Activated naive CD4-positive, alpha-beta T cell treated with anti-CD3 and anti-CD28 coated beads for 36 hours (primary cell): ENCODE measurements around the gene MZF1. TPM values are rescaled to one million over a fixed set of nuclear protein-coding genes. Genes with fewer than 3 reads are reported as not detected.
A peak's percentile ranks its signal among the peaks of the same experiment; 100 is the strongest.

Experiments
- CTCF ChIA-PET: fragments of 350-600 bp; sonication (Branson Sonifier 250); formaldehyde crosslinking; loops from one replicate; lab custom pipeline; 2021; ENCODE audit warnings: antibody characterized with exemption; lab: Charles Lee
- DNase-seq: peaks from one replicate; pipeline ENCODE4 v3.0.0-alpha.2; 2020
- H3K27ac Mint-ChIP-seq: one replicate; pipeline ENCODE4 v1.8.0; 2021; ENCODE audit warnings: mild to moderate bottlenecking, mixed read lengths
- H3K27me3 Mint-ChIP-seq: one replicate; pipeline ENCODE4 v1.8.0; 2021; ENCODE audit warnings: low read depth, mixed read lengths
- H3K36me3 Mint-ChIP-seq: one replicate; pipeline ENCODE4 v1.8.0; 2021; ENCODE audit warnings: low read depth, mixed read lengths
- H3K4me1 Mint-ChIP-seq: one replicate; pipeline ENCODE4 v1.8.0; 2021; ENCODE audit warnings: low read depth, mixed read lengths
- H3K4me3 Mint-ChIP-seq: one replicate; pipeline ENCODE4 v1.8.0; 2021; ENCODE audit warnings: mild to moderate bottlenecking, moderate library complexity, mixed read lengths
- H3K9me3 Mint-ChIP-seq: one replicate; pipeline ENCODE4 v1.8.0; 2021; ENCODE audit warnings: mixed read lengths
- intact Hi-C: fragments of 100-400 bp; cut with micrococcal nuclease; formaldehyde crosslinking; loops from one replicate; pipeline ENCODE4 v1.15.1; 2023
- total RNA-seq, 2 experiments: library from RNA; stranded (reverse); gene quantifications; one replicate each; pipeline ENCODE4 v1.2.3, GENCODE V29; 2021

MZF1 gene
- total RNA-seq, 2 experiments from 2014 or later = 13.3 to 13.4 TPM

- peak; percentile 4 for DNase-seq
- Mint-ChIP-seq H3K27me3 (no peaks in the 10 kb centered on the region), H3K4me1 (peaks cover 24% of the 10 kb centered on the region), H3K27ac (no peak overlapping the region), H3K36me3 (peaks cover 24% of the 10 kb centered on the region), H3K4me3 (no peak overlapping the region), H3K9me3 (no peaks in the 10 kb centered on the region)
- intact Hi-C loops = no loop called here
- CTCF ChIA-PET = no interaction called here
Measured at GRCh38 chr19:58568453-58569130, 4.5 kb downstream of the MZF1 start.

DNA sequence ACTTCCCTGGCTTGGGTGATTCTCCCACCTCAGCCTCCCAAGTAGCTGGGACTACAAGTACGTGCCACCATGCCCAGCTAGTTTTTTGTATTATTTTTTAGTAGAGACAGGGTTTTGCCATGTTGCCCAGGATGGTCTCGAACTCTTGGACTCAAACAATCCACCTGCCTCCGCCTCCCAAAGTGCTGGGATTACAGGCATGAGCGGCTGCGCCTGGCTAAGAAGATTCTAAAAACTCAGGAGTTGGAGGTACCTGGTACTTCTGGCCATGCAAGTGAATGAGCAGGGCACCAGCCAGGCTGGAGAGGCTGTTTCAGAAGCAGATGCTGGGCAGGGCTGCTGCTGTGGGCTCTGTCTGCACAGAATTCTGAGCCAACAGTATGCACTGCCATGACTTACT, 6.1 kb downstream of the MZF1 start:
- CTCF ChIA-PET = interaction anchor here (1.0 kb wide), 1 partner anchor 20 kb away, joined by 3 read pairs; no protein-coding TSS in a partner anchor
- no peaks in the 10 kb centered on the region for H3K27me3 Mint-ChIP-seq
- no peaks in the 10 kb centered on the region for H3K9me3 Mint-ChIP-seq
- intact Hi-C loops = no loop called here
- no peak overlapping the region for H3K27ac Mint-ChIP-seq
- peaks cover 27% of the 10 kb centered on the region for H3K4me1 Mint-ChIP-seq
- H3K36me3 Mint-ChIP-seq = peaks cover 25% of the 10 kb centered on the region
- H3K4me3 Mint-ChIP-seq = no peak overlapping the region
- peak; percentile 0 for DNase-seq

DNA sequence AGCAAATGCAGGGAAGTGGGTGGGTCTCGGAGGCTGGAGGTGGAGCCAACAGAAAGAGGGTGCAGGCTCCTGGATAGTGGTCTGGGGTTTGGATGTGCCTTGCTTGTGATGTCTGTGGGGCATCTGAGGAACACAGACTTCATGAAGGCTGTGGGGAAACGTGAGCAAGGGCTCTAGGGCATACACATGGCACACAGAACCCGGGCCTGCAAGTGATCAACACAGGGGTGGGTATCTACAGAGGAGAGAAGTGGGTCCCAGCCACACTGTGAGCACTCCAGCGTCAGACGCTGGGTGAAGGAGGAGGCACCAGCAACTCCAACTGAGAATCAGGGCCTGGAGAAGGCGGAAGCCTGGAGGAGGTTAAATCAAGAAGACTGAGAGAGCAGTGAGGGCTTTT, 9.3 kb downstream of the MZF1 start:
- CTCF ChIA-PET = no interaction called here
- H3K27ac Mint-ChIP-seq = no peak overlapping the region
- intact Hi-C loops = loop anchor here (1.0 kb wide), 1 partner anchor 8 kb away; no protein-coding TSS in a partner anchor
- no peak for DNase-seq
- peak overlapping the region; percentile 4 for H3K4me3 Mint-ChIP-seq
- H3K36me3 Mint-ChIP-seq = peaks cover 22% of the 10 kb centered on the region
- peaks cover 41% of the 10 kb centered on the region for H3K4me1 Mint-ChIP-seq
- no peaks in the 10 kb centered on the region for H3K9me3 Mint-ChIP-seq
- no peaks in the 10 kb centered on the region for H3K27me3 Mint-ChIP-seq

DNA sequence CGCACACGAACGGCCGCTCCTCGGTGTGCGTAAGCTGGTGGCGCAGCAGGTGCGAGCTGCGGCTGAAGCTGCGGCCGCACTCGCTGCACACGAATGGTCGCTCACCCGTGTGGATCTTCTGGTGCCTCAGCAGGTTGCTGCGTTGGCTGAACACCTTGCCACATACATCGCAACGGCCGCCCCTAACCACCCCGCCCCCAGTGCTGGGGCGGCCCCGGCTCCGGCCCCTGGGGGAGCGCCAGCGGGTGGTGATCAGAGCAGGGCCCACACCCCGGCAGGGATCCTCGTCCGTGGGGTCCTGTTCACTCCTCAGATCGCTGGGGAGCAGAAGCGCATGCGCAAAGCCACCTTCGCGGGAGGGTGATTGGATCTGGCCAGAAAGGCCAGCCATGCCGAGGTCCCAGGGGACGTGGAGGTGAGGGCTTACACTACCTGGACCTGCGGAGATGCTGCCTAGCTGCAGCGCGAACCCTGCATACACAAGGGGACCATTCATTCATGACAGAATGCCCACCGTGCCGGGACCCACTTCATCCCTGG, 10.0 kb downstream of the MZF1 start:
- Mint-ChIP-seq H3K4me3 (peak overlapping the region; percentile 74), H3K27me3 (no peaks in the 10 kb centered on the region), H3K9me3 (no peaks in the 10 kb centered on the region), H3K4me1 (peaks cover 38% of the 10 kb centered on the region), H3K36me3 (peaks cover 19% of the 10 kb centered on the region), H3K27ac (no peak overlapping the region)
- DNase-seq = no peak
- CTCF ChIA-PET = interaction anchor here (1.4 kb wide), 1 partner anchor 18 kb away, joined by 3 read pairs; no protein-coding TSS in a partner anchor
- intact Hi-C loops = loop anchor here (1.0 kb wide), 1 partner anchor 9 kb away; no protein-coding TSS in a partner anchor

GRCh38 chr19:58562122-58563033, 10.8 kb downstream of the MZF1 start:
- H3K9me3 Mint-ChIP-seq = no peaks in the 10 kb centered on the region
- peak overlapping the region; percentile 30 for H3K27ac Mint-ChIP-seq
- peaks cover 23% of the 10 kb centered on the region for H3K36me3 Mint-ChIP-seq
- intact Hi-C loops = loop anchor here (1.0 kb wide), 1 partner anchor 10 kb away; no protein-coding TSS in a partner anchor
- CTCF ChIA-PET = interaction anchor here (1.4 to 1.7 kb wide), 3 partner anchors 19 to 45 kb away, joined by 3 to 9 read pairs (median 4); partner anchors contain the start of gene ZBTB45
- H3K27me3 Mint-ChIP-seq = no peaks in the 10 kb centered on the region
- peaks cover 42% of the 10 kb centered on the region for H3K4me1 Mint-ChIP-seq
- peak overlapping the region; percentile 74 for H3K4me3 Mint-ChIP-seq
- peak; percentile 48 for DNase-seq

DNA sequence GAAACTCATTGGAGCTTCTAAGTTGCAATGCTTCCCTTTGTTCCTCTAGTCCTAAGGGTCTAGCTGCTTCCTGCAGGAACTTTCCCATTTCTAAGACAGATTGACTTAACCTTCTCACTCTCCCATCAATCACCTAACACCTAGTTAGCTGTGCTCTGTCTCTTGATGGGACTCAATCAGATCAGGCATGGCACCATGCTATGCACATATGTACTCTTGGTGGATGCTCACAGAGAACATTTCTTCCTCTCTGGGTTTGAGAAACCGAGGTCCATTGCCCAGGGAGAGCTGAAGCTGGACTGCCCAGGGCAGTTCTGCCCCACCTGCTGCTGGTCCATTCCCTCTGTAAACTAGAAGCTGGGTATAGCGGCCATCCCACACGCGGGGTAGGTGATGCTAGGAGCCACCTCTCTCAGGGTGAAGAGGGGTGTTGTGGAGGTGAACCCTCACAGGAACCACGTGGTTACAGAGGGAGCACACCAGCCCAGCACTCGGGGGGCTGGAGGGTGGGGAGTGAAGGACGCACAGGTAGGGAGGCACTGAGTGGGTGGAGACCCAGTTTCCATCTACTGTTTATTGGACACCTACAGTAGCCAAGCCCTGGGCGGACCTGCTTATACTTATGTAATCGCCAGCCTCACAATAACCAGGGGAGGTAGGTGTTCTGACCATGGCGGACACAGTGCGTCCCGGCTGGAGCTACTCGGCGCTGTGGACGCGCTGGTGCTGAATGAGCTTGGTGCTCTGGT, 11.6 kb downstream of the MZF1 start:
- Mint-ChIP-seq H3K4me1 (peaks cover 50% of the 10 kb centered on the region), H3K27ac (no peak overlapping the region)
- intact Hi-C loops = no loop called here

DNA sequence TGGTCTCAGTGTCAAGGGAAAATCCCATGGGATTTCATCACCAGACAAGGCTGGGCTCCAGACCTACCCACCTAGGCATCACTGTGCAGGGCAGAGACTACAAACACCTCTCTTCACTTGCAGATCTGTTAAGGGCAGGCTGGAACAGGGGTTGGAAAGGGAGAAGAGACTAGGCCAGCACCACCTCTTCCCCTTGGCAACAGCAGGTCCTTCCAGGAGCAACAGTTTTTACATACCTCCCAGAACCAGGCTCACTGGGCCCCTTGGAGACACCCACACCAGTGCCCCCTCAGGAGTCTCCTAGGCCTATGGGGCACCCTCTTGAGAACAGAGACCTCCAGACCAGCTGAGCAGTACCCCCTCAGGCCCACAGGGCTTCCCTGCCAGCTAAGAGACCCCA, 12.2 kb downstream of the MZF1 start:
- peaks cover 56% of the 10 kb centered on the region for H3K4me1 Mint-ChIP-seq
- CTCF ChIA-PET = interaction anchor here (1.0 to 1.7 kb wide), 3 partner anchors 20 to 43 kb away, joined by 3 to 9 read pairs (median 4); partner anchors contain the start of gene ZBTB45
- H3K27me3 Mint-ChIP-seq = no peaks in the 10 kb centered on the region
- intact Hi-C loops = no loop called here
- no peaks in the 10 kb centered on the region for H3K9me3 Mint-ChIP-seq
- peaks cover 30% of the 10 kb centered on the region for H3K36me3 Mint-ChIP-seq
- peak overlapping the region; percentile 90 for H3K4me3 Mint-ChIP-seq
- DNase-seq = no peak
- no peak overlapping the region for H3K27ac Mint-ChIP-seq

More for the DNA sequence above, 11.6 kb downstream of the MZF1 start:
- no peaks in the 10 kb centered on the region for H3K9me3 Mint-ChIP-seq
- no peaks in the 10 kb centered on the region for H3K27me3 Mint-ChIP-seq
- peak overlapping the region; percentile 74 for H3K4me3 Mint-ChIP-seq
- H3K36me3 Mint-ChIP-seq = peaks cover 26% of the 10 kb centered on the region
- CTCF ChIA-PET = interaction anchor here (1.0 to 1.7 kb wide), 3 partner anchors 20 to 44 kb away, joined by 3 to 9 read pairs (median 4); partner anchors contain the start of gene ZBTB45
- DNase-seq = no peak

- DNase-seq = no peak
- peaks cover 33% of the 10 kb centered on the region for H3K36me3 Mint-ChIP-seq
- no peaks in the 10 kb centered on the region for H3K27me3 Mint-ChIP-seq
- H3K4me3 Mint-ChIP-seq = peak overlapping the region; percentile 90
- CTCF ChIA-PET = interaction anchor here (0.6 to 1.6 kb wide), 3 partner anchors 21 to 43 kb away, joined by 3 to 4 read pairs (median 4); partner anchors contain the start of gene ZBTB45
- peaks cover 59% of the 10 kb centered on the region for H3K4me1 Mint-ChIP-seq
- no peaks in the 10 kb centered on the region for H3K9me3 Mint-ChIP-seq
- intact Hi-C loops = no loop called here
- peak overlapping the region; percentile 100 for H3K27ac Mint-ChIP-seq
Measured at GRCh38 chr19:58560007-58560887, 12.9 kb downstream of the MZF1 start.

DNA sequence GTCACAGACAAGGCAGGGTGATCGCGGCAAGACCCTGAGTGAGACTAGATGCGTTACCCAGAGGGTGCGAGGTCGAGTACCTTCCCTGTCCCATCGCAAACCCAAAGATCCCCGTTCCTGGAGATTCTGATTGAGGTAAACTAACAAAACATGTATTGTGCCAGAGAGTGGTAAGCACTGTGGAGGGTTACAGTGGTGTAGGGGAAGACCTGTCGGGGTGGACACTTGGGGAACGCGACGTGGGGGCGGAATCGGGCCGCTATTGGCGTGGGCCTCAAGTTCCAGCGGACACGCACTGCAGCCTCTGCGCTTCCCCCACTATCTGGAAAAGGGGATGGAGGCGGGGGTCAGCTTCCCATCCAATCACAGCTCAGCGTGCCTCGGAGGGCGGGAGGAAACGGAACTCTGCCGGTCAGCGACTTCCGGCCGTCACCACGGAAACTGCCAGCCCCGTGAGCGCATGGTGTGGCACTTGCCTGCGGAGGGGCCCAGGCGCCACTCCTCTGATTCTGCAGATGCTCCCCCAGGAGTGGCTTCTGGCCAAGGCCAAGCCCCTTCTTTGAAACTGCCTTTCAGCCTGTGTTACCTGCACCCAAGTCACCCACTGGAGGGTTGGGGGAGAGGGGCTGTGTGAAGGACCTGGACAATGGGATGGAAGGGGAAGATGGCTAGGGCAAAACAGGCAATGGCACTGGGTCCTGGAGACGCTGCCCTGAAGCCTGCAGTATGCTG, 13.7 kb downstream of the MZF1 start:
- Mint-ChIP-seq H3K27ac (peak overlapping the region; percentile 100), H3K9me3 (no peaks in the 10 kb centered on the region), H3K36me3 (peaks cover 36% of the 10 kb centered on the region), H3K27me3 (no peaks in the 10 kb centered on the region), H3K4me3 (peak overlapping the region; percentile 90), H3K4me1 (peaks cover 63% of the 10 kb centered on the region)
- CTCF ChIA-PET = interaction anchor here (0.6 kb wide), 1 partner anchor 40 kb away, joined by 4 read pairs; the partner anchor contains the start of gene ZBTB45
- intact Hi-C loops = loop anchor here (1.0 kb wide), 4 partner anchors 14 to 178 kb away; partner anchors contain the start of genes MZF1, TRIM28 and ZNF837
- peak; percentile 87 for DNase-seq

- peak overlapping the region; percentile 90 for H3K4me3 Mint-ChIP-seq
- peaks cover 37% of the 10 kb centered on the region for H3K36me3 Mint-ChIP-seq
- intact Hi-C loops = loop anchor here (1.0 kb wide), 5 partner anchors 14 to 177 kb away; partner anchors contain the start of genes MZF1, TRIM28 and ZNF837
- peaks cover 66% of the 10 kb centered on the region for H3K4me1 Mint-ChIP-seq
- DNase-seq = peak; percentile 100
- peak overlapping the region; percentile 100 for H3K27ac Mint-ChIP-seq
- no peaks in the 10 kb centered on the region for H3K27me3 Mint-ChIP-seq
- H3K9me3 Mint-ChIP-seq = no peaks in the 10 kb centered on the region
- CTCF ChIA-PET = no interaction called here
Measured at GRCh38 chr19:58558623-58559274, 14.4 kb downstream of the MZF1 start.
